Brain microvascular endothelial cell (primary cell): ENCODE measurements around the gene CDC34.

Experiments
- DNase-seq: peaks from one replicate; pipeline ENCODE4 v3.0.0-alpha.2; 2020
- H3K27ac ChIP-seq: fragments of 250-450 bp; sonication (Bioruptor Pico); 2 replicates; pipeline ENCODE4 v1.5.1; 2020; ENCODE audit warnings: mild to moderate bottlenecking, moderate library complexity
- H3K27me3 ChIP-seq: fragments of 250-450 bp; sonication (Bioruptor Pico); replicated peaks from 2 replicates; pipeline ENCODE4 v1.5.1; 2020; ENCODE audit warnings: mild to moderate bottlenecking
- H3K36me3 ChIP-seq: fragments of 250-450 bp; sonication (Bioruptor Pico); replicated peaks from 2 replicates; pipeline ENCODE4 v1.5.1; 2020; ENCODE audit warnings: mild to moderate bottlenecking
- H3K4me3 ChIP-seq: 2 replicates; pipeline ENCODE4 v1.5.1; 2011; ENCODE audit warnings: low read depth, mild to moderate bottlenecking, control low read depth, low read length, moderate library complexity
- in situ Hi-C: cut with HindIII; loops from 2 replicates; pipeline ENCODE4 v1.10.0; 2017; ENCODE audit warnings: low sequenced_read_pairs, low pct_ligation_motif_present
- TF ChIP-seq, protein P1 (sequence below): IDR thresholded peaks from 2 replicates; pipeline ENCODE4 v1.5.1; 2011; ENCODE audit warnings: low read depth, mild to moderate bottlenecking, moderate library complexity, low read length, control low read depth, inconsistent platforms; ENCODE audit errors: missing control alignments

The CDC34 gene

DNA sequence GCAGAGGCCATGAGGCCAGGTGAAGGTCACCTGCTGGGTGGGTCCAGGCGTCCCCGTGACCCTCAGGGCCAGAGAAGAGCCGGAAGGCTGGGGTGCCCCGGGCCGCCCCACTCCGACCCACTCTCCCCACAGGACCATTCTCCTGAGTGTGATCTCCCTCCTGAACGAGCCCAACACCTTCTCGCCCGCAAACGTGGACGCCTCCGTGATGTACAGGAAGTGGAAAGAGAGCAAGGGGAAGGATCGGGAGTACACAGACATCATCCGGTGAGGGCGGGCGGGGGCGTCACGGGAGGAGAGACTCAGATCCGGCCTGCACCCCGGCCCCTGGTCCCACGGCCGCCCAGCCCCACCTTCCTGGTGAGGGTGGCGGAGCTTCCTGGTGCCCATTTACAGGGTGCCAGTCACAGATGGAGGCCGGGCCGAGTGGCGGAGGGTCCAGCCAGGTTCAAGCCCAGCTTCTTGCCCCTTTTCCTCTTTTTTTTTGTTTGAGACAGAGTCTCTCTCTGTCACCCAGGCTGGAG lies 5.4 kb downstream of the CDC34 start:
- in situ Hi-C loops, result no loop called here
- DNase-seq, result no peak
- H3K4me3 ChIP-seq, result no peak overlapping the region
- H3K36me3 ChIP-seq, result peaks cover 33% of the 10 kb centered on the region
- no peak overlapping the region for H3K27ac ChIP-seq
- TF ChIP-seq, protein P1, sequence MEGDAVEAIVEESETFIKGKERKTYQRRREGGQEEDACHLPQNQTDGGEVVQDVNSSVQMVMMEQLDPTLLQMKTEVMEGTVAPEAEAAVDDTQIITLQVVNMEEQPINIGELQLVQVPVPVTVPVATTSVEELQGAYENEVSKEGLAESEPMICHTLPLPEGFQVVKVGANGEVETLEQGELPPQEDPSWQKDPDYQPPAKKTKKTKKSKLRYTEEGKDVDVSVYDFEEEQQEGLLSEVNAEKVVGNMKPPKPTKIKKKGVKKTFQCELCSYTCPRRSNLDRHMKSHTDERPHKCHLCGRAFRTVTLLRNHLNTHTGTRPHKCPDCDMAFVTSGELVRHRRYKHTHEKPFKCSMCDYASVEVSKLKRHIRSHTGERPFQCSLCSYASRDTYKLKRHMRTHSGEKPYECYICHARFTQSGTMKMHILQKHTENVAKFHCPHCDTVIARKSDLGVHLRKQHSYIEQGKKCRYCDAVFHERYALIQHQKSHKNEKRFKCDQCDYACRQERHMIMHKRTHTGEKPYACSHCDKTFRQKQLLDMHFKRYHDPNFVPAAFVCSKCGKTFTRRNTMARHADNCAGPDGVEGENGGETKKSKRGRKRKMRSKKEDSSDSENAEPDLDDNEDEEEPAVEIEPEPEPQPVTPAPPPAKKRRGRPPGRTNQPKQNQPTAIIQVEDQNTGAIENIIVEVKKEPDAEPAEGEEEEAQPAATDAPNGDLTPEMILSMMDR, result no peak
- no peaks in the 10 kb centered on the region for H3K27me3 ChIP-seq

DNA sequence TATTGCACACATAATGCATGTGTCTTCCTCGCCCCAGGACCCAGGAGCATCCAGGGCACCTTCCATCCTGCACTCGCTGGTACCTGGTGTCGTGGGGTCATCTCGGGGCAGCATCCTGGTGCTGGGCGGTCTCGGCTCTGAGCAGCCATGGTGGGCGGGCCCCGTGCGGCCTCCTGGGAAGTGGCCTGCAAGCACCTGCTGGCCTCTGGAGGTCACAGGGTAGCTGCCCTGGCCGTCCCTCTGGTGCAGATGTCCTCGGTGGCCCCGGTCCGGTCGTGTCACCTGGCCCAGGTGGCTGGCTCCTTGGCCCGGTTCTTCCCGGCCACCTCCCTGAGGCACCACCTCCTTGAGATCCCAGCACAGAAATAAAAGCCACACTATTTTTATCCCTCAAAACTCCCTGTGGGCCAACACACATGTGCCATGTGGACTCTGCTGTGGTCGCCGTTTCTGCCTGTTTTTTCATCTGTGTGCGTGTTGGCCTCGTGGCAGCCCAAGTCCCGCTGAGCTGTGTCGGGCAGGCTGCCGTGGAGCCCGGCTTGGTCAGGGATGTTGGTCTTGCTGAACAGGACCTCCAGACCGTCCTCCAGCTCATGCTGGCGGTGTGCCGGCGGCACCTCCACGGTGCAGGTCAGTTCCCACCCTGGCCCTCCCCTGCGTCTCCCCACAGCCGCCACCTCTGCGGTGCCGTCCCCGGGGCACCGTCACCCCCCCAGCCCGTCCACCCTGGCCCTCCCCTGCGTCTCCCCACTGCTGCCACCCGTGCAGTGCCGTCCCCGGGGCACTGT lies 7.3 kb downstream of the CDC34 start:
- no peak overlapping the region for H3K27ac ChIP-seq
- H3K4me3 ChIP-seq, result no peak overlapping the region
- TF ChIP-seq, protein P1, result no peak
- in situ Hi-C loops, result no loop called here
- no peaks in the 10 kb centered on the region for H3K27me3 ChIP-seq
- no peak for DNase-seq
- peaks cover 47% of the 10 kb centered on the region for H3K36me3 ChIP-seq

DNA sequence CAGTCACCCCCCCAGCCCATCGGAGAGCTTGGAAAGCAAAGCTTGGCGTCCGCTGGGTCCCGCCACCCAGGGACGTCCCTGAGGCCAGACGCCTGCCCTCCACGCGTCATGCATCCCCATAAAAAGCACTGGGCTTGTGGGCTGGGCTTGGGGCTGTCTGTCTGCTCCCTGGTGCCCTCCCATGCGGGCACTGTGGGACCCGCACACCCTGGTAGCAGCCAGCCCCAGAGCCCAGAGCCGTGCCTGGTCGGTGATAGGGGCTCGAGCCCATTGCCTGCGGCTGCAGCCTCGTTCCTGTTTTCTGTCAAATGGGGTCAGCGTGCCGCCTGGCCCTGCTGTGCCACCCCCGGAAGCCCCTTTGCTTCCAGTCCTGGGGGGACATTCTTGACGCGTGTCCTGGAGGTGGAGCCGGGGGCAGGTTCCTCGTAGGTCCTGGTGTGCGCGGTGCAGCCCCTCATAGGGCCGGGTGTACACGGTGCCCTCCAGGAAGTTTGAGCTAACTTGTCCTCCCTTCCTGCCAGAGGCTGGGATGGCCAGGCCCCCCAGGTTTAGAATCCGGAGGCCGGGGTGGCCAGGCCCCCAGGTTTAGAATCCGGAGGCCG lies 8.0 kb downstream of the CDC34 start:
- in situ Hi-C loops, result no loop called here
- H3K27me3 ChIP-seq, result no peaks in the 10 kb centered on the region
- no peak overlapping the region for H3K4me3 ChIP-seq
- H3K36me3 ChIP-seq, result peaks cover 47% of the 10 kb centered on the region
- TF ChIP-seq, protein P1, result no peak
- DNase-seq, result no peak
- H3K27ac ChIP-seq, result no peak overlapping the region

DNA sequence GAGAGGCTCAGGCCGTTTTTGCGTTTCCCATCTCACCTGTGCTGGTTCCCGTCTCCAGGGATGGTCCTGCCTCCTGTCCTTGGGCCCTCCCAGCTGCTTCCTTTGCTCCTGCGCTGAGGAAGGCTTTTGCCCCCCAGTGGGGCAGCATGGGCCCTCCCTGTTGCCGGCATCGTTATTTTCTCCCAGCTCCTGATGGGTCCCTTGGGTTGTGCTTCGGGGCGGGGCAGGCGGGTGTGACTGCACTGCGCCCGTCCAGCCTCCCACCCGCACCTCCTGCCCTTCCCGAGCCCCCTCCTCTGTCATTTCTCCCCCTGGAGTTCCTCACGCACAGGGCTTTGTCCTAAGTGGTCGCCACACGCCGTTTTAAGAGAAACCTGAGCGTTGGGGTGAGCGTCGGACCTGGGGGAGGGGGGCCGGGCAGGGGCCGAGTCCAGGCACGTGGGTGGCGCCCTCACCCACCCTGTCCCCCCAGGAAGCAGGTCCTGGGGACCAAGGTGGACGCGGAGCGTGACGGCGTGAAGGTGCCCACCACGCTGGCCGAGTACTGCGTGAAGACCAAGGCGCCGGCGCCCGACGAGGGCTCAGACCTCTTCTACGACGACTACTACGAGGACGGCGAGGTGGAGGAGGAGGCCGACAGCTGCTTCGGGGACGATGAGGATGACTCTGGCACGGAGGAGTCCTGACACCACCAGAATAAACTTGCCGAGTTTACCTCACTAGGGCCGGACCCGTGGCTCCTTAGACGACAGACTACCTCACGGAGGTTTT lies 9.5 kb downstream of the CDC34 start:
- no peaks in the 10 kb centered on the region for H3K27me3 ChIP-seq
- DNase-seq, result no peak
- TF ChIP-seq, protein P1, result no peak
- no peak overlapping the region for H3K27ac ChIP-seq
- in situ Hi-C loops, result no loop called here
- peaks cover 46% of the 10 kb centered on the region for H3K36me3 ChIP-seq
- no peak overlapping the region for H3K4me3 ChIP-seq

DNA sequence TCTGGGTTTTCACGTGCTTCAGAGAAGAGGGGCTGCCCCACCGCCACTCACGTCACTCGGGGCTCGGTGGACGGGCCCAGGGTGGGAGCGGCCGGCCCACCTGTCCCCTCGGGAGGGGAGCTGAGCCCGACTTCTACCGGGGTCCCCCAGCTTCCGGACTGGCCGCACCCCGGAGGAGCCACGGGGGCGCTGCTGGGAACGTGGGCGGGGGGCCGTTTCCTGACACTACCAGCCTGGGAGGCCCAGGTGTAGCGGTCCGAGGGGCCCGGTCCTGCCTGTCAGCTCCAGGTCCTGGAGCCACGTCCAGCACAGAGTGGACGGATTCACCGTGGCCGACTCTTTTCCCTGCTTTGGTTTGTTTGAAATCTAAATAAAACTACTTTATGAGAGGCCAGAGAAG lies 10.1 kb downstream of the CDC34 start:
- Histone ChIP-seq H3K27me3 (no peaks in the 10 kb centered on the region), H3K27ac (no peak overlapping the region), H3K36me3 (peaks cover 40% of the 10 kb centered on the region), H3K4me3 (no peak overlapping the region)
- TF ChIP-seq, protein P1, result no peak
- in situ Hi-C loops, result no loop called here
- no peak for DNase-seq
